NT2/D1 (cell line): ENCODE results near the gene GPR18.

Source experiments
- SUZ12 ChIP-seq: IDR thresholded peaks from 2 replicates; pipeline ENCODE4 v1.6.1; 2011; ENCODE audit not compliant: insufficient read length, insufficient read depth; ENCODE audit errors: extremely low read depth
- ZNF274 ChIP-seq: IDR thresholded peaks from 2 replicates; pipeline ENCODE4 v1.6.1; 2011; ENCODE audit warnings: mild to moderate bottlenecking, low read depth, low read length

DNA sequence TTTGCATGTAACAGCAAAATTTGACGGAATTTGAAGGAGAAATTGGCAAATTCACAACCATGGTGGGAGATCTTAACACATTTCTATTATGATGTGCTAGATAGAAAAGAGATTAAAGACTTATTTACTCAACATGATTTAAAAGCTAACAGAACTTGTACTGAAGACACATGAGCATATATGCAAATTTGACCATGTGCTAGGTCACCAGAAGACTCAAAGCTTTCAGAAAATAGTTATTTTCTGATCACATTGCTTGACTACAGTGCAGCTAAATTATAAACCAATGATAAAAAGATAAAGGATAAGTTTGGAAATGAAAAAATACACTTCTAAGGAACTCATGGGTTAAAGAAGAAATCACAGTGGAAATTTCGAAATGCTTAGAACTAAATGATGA is 39.9 kb upstream of the GPR18 start:
- TF ChIP-seq SUZ12 (no peak), ZNF274 (no peak)
